K562 (cell line): ENCODE results near the gene PCAT6. TPM values are rescaled to one million over a fixed set of nuclear protein-coding genes. Genes with fewer than 3 reads are reported as not detected.
A peak's percentile ranks its signal among the peaks of the same experiment; 100 is the strongest.

ENCODE experiments used
- ATF7 ChIP-seq: fragments of 450-650 bp; IDR thresholded peaks from 2 replicates; pipeline ENCODE4 v1.7.1; 2014; ENCODE audit warnings: mild to moderate bottlenecking, moderate library complexity
- CBX1 ChIP-seq: sonication (generic); IDR thresholded peaks from 2 replicates; pipeline ENCODE4 v1.6.1; 2016; ENCODE audit warnings: antibody characterized with exemption, low read depth, mild to moderate bottlenecking
- KAT7 ChIP-seq: sonication (generic); formaldehyde crosslinking; IDR thresholded peaks from 2 replicates; pipeline ENCODE4 v1.8.0; 2022; ENCODE audit warnings: missing genetic modification reagents, mild to moderate bottlenecking, borderline replicate concordance
- RNF2 ChIP-seq: sonication (generic); IDR thresholded peaks from 2 replicates; pipeline ENCODE4 v1.6.1; 2016
- ZNF212 ChIP-seq: fragments of 450-650 bp; formaldehyde crosslinking; IDR thresholded peaks from 2 replicates; pipeline ENCODE4 v1.4.0; 2020; ENCODE audit warnings: mild to moderate bottlenecking
- ZNF347 ChIP-seq: fragments of 450-650 bp; formaldehyde crosslinking; IDR thresholded peaks from 2 replicates; pipeline ENCODE4 v1.4.0; 2020; ENCODE audit warnings: low read depth, mild to moderate bottlenecking, moderate library complexity
- ZNF444 ChIP-seq: fragments of 250-450 bp; sonication (Bioruptor Pico); IDR thresholded peaks from 2 replicates; pipeline ENCODE4 v1.4.0; 2020; ENCODE audit warnings: mild to moderate bottlenecking, moderate library complexity
- polyA plus RNA-seq, 8 experiments: library from polyadenylated mRNA; depleted of rRNA in 4 of 8; stranded (reverse) in 5 of 8; unstranded in 3 of 8; fragments of >200 nt; fragmentation: Nextera tagmentation in 2 of 8; fragmentation: Illumina TruSeq in 1 of 8; extraction: Ambion mirVana in 2 of 8; extraction: Trizol in 1 of 8; gene quantifications; 2 replicates each; pipeline versions ENCODE4 v1.2.1 to v1.2.3, GENCODE V29; 2011 to 2014; ENCODE audit warnings: inconsistent platforms in 1 of 8, missing spikeins in 1 of 8
- total RNA-seq, 7 experiments: library from RNA; depleted of rRNA in 6 of 7; stranded (reverse); fragments of >200 nt in 6 of 7; fragmentation: Illumina TruSeq in 2 of 7; extraction: Trizol in 2 of 7; gene quantifications; 2 replicates each; pipeline versions ENCODE4 v1.2.1 to v1.2.3, GENCODE V29; 2011 to 2021; ENCODE audit warnings: low replicate concordance in 1 of 7
- TF ChIP-seq, protein P1 (sequence below), 2 experiments: IDR thresholded peaks; 2 replicates each; pipeline ENCODE4 v1.6.1; 2012; ENCODE audit warnings: improper control_type of control experiment in 2 of 2, low read depth in 2 of 2, low read length in 2 of 2, borderline replicate concordance in 1 of 2
- TF ChIP-seq, protein P2 (sequence below): IDR thresholded peaks from 2 replicates; pipeline ENCODE4 v1.6.1; 2012; ENCODE audit warnings: low read depth, low read length, improper control_type of control experiment, borderline replicate concordance
- TF ChIP-seq, protein P3 (sequence below): fragments of 450-650 bp; IDR thresholded peaks from 2 replicates; pipeline ENCODE4 v1.6.1; 2016; ENCODE audit warnings: mild to moderate bottlenecking

Gene PCAT6
- total and polyA plus RNA-seq, 9 of the 15 experiments (the other 6 are each of a cell fraction or from before 2014, with no cell fraction given), result 0.25 to 2.4 (median 0.54) TPM; not detected in 1

DNA sequence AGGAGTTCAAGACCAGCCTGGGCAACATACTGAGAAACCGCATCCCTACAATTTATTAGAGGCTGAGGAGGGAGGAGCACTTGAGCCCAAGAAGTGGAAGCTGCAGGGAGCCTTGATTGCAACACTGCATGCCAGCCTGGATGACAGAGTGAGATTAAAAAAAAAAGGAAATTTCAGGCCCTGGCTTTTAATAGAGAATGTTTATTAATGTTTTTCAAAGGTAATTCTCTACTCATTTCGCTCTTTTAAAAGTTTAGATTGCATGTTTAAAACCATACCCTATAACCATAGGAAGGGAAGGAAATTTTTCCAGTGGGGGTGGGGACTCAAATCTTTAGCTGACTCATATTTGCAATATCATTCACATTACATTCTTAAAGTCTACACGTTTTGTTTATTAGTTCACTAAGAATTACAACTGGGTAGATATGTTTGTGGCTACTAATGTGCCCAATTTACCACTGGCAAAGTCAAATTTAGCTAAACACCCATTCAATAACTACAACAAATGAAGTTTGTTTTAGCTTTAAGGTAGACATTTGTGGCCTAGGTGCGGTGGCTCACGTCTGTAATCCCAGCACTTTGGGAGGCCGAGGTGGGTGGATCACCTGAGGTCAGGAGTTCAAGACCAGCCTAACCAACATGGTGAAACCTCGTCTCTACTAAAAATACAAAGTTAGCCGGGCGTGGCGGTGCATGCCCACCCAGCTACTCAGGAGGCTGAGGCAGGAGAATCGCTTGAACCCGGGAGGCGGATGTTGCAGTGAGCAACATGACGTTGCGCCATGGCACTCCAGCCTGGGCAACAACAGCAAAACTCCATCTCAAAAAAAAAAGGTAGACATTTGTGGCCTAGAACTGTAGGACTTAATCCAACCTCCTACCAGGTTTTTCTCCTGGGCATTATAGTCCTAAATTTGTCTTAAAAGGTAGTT lies 7.5 kb upstream of the PCAT6 start (continued):
- TF ChIP-seq ZNF212, result no peak
- peak; percentile 73; the same call in 1 of the 2 replicates for TF ChIP-seq KAT7 (CRISPR knock-in tag)
- TF ChIP-seq CBX1, result no peak
- TF ChIP-seq, protein P1, sequence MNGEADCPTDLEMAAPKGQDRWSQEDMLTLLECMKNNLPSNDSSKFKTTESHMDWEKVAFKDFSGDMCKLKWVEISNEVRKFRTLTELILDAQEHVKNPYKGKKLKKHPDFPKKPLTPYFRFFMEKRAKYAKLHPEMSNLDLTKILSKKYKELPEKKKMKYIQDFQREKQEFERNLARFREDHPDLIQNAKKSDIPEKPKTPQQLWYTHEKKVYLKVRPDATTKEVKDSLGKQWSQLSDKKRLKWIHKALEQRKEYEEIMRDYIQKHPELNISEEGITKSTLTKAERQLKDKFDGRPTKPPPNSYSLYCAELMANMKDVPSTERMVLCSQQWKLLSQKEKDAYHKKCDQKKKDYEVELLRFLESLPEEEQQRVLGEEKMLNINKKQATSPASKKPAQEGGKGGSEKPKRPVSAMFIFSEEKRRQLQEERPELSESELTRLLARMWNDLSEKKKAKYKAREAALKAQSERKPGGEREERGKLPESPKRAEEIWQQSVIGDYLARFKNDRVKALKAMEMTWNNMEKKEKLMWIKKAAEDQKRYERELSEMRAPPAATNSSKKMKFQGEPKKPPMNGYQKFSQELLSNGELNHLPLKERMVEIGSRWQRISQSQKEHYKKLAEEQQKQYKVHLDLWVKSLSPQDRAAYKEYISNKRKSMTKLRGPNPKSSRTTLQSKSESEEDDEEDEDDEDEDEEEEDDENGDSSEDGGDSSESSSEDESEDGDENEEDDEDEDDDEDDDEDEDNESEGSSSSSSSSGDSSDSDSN (IDR thresholded peaks at IDR 0.05; ENCODE audit: borderline replicate concordance in 1 of 2, low read depth in 2 of 2, low read length in 2 of 2), result no peak
- no peak for TF ChIP-seq ATF7
- TF ChIP-seq, protein P2, sequence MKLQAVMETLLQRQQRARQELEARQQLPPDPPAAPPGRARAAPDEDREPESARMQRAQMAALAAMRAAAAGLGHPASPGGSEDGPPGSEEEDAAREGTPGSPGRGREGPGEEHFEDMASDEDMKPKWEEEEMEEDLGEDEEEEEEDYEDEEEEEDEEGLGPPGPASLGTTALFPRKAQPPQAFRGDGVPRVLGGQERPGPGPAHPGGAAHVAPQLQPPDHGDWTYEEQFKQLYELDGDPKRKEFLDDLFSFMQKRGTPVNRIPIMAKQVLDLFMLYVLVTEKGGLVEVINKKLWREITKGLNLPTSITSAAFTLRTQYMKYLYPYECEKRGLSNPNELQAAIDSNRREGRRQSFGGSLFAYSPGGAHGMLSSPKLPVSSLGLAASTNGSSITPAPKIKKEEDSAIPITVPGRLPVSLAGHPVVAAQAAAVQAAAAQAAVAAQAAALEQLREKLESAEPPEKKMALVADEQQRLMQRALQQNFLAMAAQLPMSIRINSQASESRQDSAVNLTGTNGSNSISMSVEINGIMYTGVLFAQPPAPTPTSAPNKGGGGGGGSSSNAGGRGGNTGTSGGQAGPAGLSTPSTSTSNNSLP, result no peak
- no peak for TF ChIP-seq ZNF347 (CRISPR knock-in tag)
- no peak for TF ChIP-seq ZNF444 (CRISPR knock-in tag)
- TF ChIP-seq, protein P3, sequence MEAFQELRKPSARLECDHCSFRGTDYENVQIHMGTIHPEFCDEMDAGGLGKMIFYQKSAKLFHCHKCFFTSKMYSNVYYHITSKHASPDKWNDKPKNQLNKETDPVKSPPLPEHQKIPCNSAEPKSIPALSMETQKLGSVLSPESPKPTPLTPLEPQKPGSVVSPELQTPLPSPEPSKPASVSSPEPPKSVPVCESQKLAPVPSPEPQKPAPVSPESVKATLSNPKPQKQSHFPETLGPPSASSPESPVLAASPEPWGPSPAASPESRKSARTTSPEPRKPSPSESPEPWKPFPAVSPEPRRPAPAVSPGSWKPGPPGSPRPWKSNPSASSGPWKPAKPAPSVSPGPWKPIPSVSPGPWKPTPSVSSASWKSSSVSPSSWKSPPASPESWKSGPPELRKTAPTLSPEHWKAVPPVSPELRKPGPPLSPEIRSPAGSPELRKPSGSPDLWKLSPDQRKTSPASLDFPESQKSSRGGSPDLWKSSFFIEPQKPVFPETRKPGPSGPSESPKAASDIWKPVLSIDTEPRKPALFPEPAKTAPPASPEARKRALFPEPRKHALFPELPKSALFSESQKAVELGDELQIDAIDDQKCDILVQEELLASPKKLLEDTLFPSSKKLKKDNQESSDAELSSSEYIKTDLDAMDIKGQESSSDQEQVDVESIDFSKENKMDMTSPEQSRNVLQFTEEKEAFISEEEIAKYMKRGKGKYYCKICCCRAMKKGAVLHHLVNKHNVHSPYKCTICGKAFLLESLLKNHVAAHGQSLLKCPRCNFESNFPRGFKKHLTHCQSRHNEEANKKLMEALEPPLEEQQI, result no peak
- TF ChIP-seq RNF2, result no peak
